Measurements from ENCODE around the gene ARHGAP5.

Gene ARHGAP5

GRCh38 chr14:32077081-32078022, at the start of gene ARHGAP5:
Gene ARHGAP5 (plus strand): TSS chr14:32077304. CDS start chr14:32090670, 13,366 bp downstream.
- peak; percentile 79 for DNase-seq (ENCODE audit: low read depth, low spot score)

DNA sequence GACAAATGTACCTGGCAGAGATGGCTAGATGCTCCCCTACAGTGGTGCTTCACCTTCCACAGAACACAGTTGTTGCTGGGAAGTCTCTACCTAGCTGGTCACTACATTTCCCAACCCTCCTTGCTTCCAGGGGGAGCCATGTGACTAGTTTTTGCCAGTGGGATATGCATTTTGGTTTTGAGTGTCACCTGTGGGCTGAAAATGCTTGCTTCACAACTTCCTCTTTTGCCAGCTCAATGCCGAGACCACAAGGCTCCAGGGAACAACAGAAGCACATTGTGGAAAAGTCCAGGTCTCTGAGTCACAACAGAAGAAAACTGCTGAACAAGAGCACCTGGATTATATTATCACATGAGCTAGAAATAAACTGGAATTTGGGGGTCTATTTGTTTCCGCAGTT, 48.5 kb upstream of the ARHGAP5 start:
- peak; percentile 37 for DNase-seq (ENCODE audit: low read depth, low spot score)

- DNase-seq (ENCODE audit: low read depth, low spot score), result peak; percentile 17
Observed at GRCh38 chr14:32033543-32033942, 43.6 kb upstream of the ARHGAP5 start.

- peak; percentile 33 for DNase-seq (ENCODE audit: low read depth, low spot score)
Observed at GRCh38 chr14:32038876-32039275, 38.2 kb upstream of the ARHGAP5 start.

DNA sequence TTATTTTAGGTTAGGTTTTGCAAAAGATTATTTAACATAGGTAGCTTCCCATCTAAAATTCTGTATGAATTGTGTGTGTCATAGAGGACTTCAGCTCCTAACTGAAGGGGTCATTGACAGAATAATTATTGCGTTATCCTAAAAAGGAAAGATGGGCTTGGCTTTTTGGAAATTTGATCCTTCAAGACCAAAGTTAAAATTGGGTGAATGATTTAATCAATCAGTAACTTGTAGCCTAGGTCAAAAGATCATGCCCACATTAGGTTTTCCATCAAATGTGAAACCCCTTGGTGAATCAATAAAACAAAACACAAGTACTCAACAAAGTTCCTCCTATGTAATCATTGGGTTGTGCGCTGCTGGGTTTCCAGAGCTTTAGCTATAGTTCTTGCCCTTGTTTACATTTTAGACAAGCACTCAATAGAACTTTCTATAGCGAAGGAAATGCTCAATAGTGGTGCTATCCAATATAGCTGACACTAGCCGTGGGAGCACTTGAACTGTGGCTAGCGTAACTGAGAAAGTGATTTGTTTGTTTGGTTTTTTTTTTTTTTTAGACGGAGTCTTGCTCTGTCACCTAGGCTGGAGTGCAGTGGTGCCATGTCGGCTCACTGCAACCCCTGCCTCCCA, 37.6 kb upstream of the ARHGAP5 start:
- DNase-seq (ENCODE audit: low read depth, low spot score), result no peak

GRCh38 chr14:32043624-32044023, 33.5 kb upstream of the ARHGAP5 start:
- DNase-seq (ENCODE audit: low read depth, low spot score), result no peak

- DNase-seq (ENCODE audit: low read depth, low spot score), result no peak
Observed at GRCh38 chr14:32044454-32044853, 32.6 kb upstream of the ARHGAP5 start.

GRCh38 chr14:32047791-32048190, 29.3 kb upstream of the ARHGAP5 start:
- DNase-seq (ENCODE audit: low read depth, low spot score), result peak; percentile 26

- no peak for DNase-seq (ENCODE audit: low read depth, low spot score)
Observed at GRCh38 chr14:32049361-32050088, 27.6 kb upstream of the ARHGAP5 start.

DNA sequence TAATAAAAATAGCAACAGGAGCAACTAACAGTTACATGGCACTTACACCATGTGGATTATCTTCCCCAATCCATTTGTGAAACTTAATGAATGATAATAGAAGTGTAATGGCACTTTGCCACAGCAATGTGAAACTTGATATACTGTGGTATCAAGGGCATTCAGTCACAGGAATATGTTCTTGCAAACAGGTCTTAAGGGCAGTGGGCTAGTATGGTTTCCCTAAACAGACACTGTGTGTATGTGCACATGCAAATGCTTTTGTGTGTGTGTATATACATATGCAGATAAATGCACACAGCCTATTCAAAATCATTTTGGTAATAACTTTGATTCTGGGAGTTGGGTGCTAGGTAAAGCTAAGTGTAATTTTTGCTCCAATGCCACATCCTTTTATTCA, 26.2 kb upstream of the ARHGAP5 start:
- no peak for DNase-seq (ENCODE audit: low read depth, low spot score)

DNA sequence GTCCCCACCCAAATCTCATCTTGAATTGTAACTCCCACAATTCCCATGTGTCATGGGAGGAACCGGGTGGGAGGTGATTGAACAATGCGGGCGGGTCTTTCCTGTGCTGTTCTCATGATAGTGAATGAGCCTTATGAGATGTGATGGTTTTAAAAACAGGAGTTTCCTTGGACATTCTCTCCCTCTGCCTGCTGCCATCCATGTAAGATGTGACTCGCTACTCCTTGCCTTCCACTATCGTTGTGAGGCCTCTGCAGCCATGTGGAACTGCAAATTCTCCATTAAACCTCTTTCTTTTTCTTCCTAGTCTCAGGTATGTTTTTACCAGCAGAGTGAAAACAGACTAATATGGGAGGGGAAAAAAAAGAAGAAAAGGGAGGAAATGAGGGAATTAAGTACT, 22.6 kb upstream of the ARHGAP5 start:
- no peak for DNase-seq (ENCODE audit: low read depth, low spot score)

DNA sequence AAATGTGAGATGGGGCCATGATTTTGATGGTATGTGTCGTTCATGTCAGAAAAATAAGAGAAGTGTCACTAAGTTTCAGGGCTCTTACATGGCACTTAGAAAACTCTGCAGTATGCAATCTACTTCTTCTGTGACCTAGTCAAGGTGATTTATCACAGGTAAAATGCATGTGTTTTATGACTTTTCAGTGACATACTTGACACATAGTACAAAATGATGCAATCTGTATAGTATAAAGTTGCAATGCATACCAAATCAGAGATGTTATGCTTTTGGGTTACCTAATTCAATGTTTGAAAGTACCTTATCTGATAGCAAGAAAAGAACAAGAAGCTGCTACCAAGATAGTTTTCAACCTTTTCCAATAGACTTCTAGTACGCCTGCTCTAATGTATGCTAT, 21.9 kb upstream of the ARHGAP5 start:
- DNase-seq (ENCODE audit: low read depth, low spot score), result no peak

DNA sequence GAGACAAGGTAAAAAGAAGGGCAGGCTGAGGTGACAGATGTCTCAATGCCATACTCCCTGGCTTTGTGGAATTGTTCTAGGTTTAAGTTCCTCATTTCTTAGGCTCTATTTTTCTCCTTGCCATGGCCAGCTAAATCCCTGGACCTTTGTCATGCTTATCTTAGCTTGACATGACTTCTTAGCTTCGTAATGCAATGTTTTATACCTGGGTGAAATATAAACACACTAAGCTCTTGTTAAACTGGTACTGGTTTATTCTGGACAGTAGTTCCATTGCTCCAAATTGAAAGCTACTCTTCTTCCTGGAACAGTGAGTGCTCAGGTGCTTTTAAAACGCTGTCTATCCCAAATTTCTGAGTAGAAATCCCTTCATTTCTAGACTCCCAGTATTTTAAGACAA, 17.4 kb upstream of the ARHGAP5 start:
- no peak for DNase-seq (ENCODE audit: low read depth, low spot score)

- DNase-seq (ENCODE audit: low read depth, low spot score), result peak; percentile 50
Observed at GRCh38 chr14:32064931-32065330, 12.2 kb upstream of the ARHGAP5 start.

GRCh38 chr14:32068708-32069107, 8.4 kb upstream of the ARHGAP5 start:
- no peak for DNase-seq (ENCODE audit: low read depth, low spot score)

DNA sequence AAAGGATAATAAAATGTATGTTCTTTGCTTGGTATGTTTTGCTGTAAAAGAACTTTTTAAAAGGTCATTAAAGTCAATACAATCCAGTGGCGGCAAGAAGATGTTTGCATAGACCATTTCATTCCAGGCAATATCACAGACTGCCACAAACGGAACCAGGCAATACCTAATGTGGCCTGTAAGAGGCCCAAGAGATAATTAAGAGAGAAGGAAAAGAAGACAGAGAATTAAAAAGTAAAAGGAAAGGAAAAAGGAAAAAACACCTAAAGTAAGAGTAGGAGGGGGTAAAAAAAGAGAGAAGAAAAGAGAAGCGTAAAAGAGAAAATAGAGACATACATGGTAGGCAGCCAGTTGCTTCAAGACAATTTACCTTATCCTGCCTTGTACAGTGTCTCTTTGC, 6.8 kb upstream of the ARHGAP5 start:
- DNase-seq (ENCODE audit: low read depth, low spot score), result no peak

- DNase-seq (ENCODE audit: low read depth, low spot score), result no peak
Observed at GRCh38 chr14:32072676-32073075, 4.4 kb upstream of the ARHGAP5 start.

DNA sequence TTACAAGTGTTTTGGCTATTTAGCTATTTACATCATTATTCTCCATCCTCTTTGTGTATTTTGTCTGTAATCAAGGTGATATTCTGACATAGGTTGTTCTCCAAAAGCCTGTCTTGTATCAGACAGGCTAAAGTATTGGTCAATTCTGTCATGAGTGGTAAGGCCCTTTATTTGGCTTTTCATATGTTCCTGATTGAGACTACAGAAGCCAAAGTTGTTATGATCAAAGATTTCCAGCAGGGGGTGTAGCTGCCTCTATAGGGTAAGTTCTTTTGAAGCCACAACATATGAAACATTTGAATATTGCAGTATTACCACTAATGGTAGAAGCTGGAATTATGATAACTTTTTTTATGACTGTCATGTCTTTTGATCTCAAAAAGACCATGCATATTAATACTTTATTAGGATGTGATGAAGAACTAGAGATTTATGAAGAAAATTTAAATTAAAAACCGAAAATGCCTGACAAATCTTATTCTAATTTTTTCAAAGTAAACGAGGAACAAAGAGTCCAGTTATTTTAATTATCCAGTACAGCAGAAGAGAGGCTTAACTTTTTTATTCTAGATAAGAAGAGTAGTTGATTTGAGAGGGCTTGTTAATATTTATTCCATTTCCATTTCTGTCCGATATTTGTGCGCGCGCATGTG, 3.4 kb upstream of the ARHGAP5 start:
- peak; percentile 84 for DNase-seq (ENCODE audit: low read depth, low spot score)

DNA sequence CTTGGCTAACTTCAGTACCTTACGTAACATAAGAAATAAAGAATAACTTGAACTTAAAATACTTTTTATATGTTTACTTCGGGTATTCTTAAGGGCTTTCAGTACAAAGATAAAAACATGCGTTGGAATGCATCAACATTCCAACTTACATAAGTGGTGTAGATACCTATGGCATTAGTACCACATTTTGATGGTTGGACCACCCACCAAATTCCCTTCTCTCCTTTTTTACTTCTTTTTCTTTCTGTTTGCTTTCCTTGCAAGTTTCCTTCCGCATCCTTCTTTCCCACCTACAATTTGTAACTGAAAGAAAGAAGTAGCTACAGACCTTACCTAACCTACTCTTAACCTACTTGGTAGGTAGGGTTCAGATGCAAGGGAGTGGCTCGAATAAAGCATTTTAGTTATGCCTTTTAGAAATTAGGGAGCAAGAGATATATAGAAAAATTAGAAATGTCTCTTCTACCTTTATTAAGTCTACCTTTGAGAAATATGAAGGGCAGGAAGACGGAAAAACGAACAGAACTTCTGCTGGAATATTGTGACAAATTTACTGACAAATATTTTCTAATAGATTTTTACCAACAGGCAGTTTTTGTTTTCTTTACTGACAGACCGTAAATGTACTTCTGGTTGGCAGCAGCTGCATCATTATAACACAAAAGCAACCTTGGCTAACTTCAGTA, 2.1 kb upstream of the ARHGAP5 start:
- DNase-seq (ENCODE audit: low read depth, low spot score), result no peak

GRCh38 chr14:32075672-32076277, 1.3 kb upstream of the ARHGAP5 start:
- DNase-seq (ENCODE audit: low read depth, low spot score), result no peak
